Measurements from ENCODE around the gene CXCR2. TPM values are rescaled to one million over a fixed set of nuclear protein-coding genes. Genes with fewer than 3 reads are reported as not detected.

Gene CXCR2
- total and polyA plus RNA-seq, 10 of the 15 experiments (the other 5 are each of a cell fraction or from before 2014, with no cell fraction given) = 0.04 to 0.62 (median 0.16) TPM

DNA sequence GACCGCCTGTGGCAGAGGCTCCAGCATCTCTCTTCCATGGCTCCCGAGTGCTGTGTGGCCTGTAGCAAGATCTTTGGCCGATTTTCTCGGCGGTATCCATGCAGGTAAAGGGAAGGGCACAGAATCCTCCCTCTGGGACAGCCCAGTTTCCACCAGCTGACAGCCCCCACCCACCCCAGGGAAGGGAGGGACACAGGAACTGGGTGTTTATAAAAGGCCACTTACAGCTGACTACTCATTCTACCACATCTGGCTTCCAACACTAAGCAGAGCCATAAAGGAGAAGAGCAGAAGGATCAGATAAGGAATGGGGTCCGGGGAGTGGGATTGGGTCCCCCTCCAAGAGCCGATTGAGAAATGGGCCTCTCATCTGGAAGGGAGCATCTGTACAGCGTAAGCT, 36.6 kb upstream of the CXCR2 start (continued):
- no peak for TF ChIP-seq MEF2A (IDR thresholded peaks at IDR 0.05; ENCODE audit: insufficient read depth, low read depth, low read length)

GRCh38 chr2:218091746-218092145, 34.1 kb upstream of the CXCR2 start:
- no peaks in the 10 kb centered on the region; the same call in 2 of the 3 replicates for H3K9me3 ChIP-seq (replicated peaks; ENCODE audit: control insufficient read depth, insufficient read depth, low read length)
- no peaks in the 10 kb centered on the region for H4K20me1 ChIP-seq (ENCODE audit: control insufficient read depth, insufficient read depth)
- no TSS peak for BruUV-seq (replicated peaks)
- no peak overlapping the region for H3K27ac ChIP-seq (ENCODE audit: control insufficient read depth, insufficient read depth)
- H2AFZ ChIP-seq (ENCODE audit: control insufficient read depth, low read depth, low read length) = no peak overlapping the region
- RAD21 ChIA-PET (ENCODE audit: unreplicated experiment) = no interaction called here
- ATAC-seq (no peak), FAIRE-seq (no peak), DNase-seq (ENCODE audit: low read depth, low spot score) (no peak)
- CTCF ChIA-PET = no interaction called here
- no peaks in the 10 kb centered on the region; a peak in 1 of 4 replicates for H3K27me3 ChIP-seq (replicated peaks in 1 of 2; ENCODE audit: control insufficient read depth in 2 of 2, insufficient read depth in 2 of 2, low read length in 1 of 2)
- H3K4me3 ChIP-seq = no peak overlapping the region
- no peaks in the 10 kb centered on the region for H3K4me1 ChIP-seq (ENCODE audit: control insufficient read depth, insufficient read depth, low read length)
- intact Hi-C loops (cut with micrococcal nuclease; ENCODE audit: unreplicated experiment) = no loop called here
- POLR2A ChIA-PET = no interaction called here
- in situ Hi-C loops (cut with MboI) = no loop called here
- H3K4me2 ChIP-seq (ENCODE audit: control insufficient read depth, insufficient read depth) = no peak overlapping the region
- WGBS (ENCODE audit: insufficient coverage, insufficient replicate concordance, low lambda C conversion rate, missing lambda C conversion rate) = 16% methylated on average over 3 of the region's 3 CpGs
- H3K9ac ChIP-seq (ENCODE audit: control insufficient read depth, insufficient read depth, low read length) = no peak overlapping the region
- SMC1A ChIA-PET (ENCODE audit: uncharacterized antibody, unreplicated experiment) = no interaction called here
- no peaks in the 10 kb centered on the region for H3K36me3 ChIP-seq (ENCODE audit: control insufficient read depth in 2 of 2, insufficient read depth in 2 of 2, low read length in 1 of 2)
- no peaks in the 10 kb centered on the region for H3K79me2 ChIP-seq (ENCODE audit: control insufficient read depth, insufficient read depth, low read length)
- TF ChIP-seq RCOR1 (conservative IDR thresholded peaks at IDR 0.05; ENCODE audit: low read depth, low read length) (no peak), GABPA (IDR thresholded peaks at IDR 0.05; ENCODE audit: low read depth) (no peak), BCL3 (IDR thresholded peaks at IDR 0.05; ENCODE audit: borderline replicate concordance, insufficient read depth, low read depth, low read length, poor library complexity, severe bottlenecking) (no peak), ESRRA (IDR thresholded peaks at IDR 0.05; ENCODE audit: low read length) (no peak), CREB1 (IDR thresholded peaks at IDR 0.05; ENCODE audit: low read depth) (no peak), ATF7 (IDR thresholded peaks at IDR 0.05; ENCODE audit: low read depth) (no peak), HDGF (IDR thresholded peaks at IDR 0.05) (no peak), IRF4 (IDR thresholded peaks at IDR 0.05; ENCODE audit: low read depth, low read length) (no peak), NR2C2 (IDR thresholded peaks at IDR 0.05; ENCODE audit: borderline replicate concordance, control insufficient read depth, insufficient read length, low read depth) (no peak), SUPT20H (IDR thresholded peaks at IDR 0.05; ENCODE audit: borderline replicate concordance, control insufficient read depth, low read depth, low read length) (no peak), NR2F1 (conservative IDR thresholded peaks at IDR 0.05) (no peak)
- TF ChIP-seq, protein P1, sequence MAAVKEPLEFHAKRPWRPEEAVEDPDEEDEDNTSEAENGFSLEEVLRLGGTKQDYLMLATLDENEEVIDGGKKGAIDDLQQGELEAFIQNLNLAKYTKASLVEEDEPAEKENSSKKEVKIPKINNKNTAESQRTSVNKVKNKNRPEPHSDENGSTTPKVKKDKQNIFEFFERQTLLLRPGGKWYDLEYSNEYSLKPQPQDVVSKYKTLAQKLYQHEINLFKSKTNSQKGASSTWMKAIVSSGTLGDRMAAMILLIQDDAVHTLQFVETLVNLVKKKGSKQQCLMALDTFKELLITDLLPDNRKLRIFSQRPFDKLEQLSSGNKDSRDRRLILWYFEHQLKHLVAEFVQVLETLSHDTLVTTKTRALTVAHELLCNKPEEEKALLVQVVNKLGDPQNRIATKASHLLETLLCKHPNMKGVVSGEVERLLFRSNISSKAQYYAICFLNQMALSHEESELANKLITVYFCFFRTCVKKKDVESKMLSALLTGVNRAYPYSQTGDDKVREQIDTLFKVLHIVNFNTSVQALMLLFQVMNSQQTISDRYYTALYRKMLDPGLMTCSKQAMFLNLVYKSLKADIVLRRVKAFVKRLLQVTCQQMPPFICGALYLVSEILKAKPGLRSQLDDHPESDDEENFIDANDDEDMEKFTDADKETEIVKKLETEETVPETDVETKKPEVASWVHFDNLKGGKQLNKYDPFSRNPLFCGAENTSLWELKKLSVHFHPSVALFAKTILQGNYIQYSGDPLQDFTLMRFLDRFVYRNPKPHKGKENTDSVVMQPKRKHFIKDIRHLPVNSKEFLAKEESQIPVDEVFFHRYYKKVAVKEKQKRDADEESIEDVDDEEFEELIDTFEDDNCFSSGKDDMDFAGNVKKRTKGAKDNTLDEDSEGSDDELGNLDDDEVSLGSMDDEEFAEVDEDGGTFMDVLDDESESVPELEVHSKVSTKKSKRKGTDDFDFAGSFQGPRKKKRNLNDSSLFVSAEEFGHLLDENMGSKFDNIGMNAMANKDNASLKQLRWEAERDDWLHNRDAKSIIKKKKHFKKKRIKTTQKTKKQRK (IDR thresholded peaks at IDR 0.05; ENCODE audit: low read depth, low read length) = no peak
- TF ChIP-seq, protein P2, sequence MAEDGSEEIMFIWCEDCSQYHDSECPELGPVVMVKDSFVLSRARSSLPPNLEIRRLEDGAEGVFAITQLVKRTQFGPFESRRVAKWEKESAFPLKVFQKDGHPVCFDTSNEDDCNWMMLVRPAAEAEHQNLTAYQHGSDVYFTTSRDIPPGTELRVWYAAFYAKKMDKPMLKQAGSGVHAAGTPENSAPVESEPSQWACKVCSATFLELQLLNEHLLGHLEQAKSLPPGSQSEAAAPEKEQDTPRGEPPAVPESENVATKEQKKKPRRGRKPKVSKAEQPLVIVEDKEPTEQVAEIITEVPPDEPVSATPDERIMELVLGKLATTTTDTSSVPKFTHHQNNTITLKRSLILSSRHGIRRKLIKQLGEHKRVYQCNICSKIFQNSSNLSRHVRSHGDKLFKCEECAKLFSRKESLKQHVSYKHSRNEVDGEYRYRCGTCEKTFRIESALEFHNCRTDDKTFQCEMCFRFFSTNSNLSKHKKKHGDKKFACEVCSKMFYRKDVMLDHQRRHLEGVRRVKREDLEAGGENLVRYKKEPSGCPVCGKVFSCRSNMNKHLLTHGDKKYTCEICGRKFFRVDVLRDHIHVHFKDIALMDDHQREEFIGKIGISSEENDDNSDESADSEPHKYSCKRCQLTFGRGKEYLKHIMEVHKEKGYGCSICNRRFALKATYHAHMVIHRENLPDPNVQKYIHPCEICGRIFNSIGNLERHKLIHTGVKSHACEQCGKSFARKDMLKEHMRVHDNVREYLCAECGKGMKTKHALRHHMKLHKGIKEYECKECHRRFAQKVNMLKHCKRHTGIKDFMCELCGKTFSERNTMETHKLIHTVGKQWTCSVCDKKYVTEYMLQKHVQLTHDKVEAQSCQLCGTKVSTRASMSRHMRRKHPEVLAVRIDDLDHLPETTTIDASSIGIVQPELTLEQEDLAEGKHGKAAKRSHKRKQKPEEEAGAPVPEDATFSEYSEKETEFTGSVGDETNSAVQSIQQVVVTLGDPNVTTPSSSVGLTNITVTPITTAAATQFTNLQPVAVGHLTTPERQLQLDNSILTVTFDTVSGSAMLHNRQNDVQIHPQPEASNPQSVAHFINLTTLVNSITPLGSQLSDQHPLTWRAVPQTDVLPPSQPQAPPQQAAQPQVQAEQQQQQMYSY (CRISPR knock-in tag; IDR thresholded peaks at IDR 0.05) = no peak
